ENCODE measurements around the gene CDYL.

Gene CDYL

DNA sequence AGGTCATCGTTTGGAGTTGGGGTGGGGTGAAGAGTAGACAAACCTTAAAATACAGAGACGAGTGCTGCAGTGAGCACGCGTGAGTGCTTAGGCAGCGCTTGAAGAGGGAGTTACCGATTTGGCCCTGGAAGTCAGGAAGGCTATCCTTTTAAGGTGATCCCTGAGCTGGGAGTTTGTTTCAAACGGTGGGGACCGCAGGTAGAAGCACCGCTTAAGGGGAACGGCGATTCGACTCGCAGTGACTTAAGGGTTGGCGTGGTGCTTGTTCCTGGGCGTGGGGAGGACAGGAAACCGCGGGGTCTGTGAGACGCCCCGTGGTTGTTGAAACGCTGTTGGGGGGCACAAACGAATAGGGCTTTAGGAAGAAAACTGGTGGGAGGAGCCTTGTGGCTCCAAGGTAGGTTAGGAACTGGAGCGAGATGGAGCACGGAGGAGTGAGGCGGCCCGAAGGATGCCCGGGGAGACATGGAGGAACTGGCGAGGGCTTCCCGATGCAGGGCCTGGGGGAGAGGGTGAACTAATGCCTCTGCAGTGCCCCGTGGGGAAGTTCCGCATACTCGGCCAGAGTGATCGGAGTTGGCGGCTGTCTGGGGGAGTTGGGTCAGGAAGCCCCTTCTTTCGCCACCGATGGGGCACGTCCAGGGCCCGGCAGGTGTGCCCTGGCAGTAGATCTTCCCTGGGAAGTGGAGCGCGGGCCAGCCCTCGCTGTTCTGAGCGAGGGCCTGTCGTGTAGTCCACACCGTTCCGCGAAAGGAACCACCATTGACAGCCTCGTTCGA is 1.3 kb upstream of the CDYL start:
- no peak for DNase-seq

DNA sequence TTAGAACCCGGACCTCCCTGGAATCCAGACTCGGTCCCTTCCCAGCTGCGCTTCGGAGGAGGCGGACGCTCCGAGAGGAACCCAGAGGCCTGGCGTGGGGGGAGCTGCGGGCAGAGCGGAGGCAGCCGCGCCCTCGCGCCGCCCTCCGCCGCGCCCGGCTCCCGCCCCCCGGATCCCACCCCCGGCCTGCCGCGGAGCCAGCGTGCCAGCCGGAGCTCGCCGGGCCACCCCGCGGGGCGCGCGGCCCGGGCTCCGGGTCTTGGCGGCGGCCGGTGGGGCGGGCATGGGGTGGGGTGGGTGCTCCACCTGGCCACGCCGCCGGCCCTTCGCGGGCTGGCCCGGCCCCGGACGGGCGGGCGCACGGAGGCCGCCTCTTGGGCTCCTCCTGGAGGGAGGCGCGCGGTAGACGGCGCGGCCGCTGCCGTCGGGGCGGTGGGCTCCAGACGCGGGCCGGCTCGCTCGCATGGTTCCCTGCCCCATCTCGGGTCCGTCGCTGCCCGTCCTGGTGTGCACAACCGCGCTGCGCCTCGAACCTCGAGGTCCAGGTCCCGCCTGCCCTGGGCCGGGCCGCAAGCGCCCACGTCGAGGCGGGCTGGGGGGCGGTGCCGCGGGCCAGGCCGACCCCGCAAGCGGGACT is 592 bp upstream of the CDYL start:
- no peak for DNase-seq

DNA sequence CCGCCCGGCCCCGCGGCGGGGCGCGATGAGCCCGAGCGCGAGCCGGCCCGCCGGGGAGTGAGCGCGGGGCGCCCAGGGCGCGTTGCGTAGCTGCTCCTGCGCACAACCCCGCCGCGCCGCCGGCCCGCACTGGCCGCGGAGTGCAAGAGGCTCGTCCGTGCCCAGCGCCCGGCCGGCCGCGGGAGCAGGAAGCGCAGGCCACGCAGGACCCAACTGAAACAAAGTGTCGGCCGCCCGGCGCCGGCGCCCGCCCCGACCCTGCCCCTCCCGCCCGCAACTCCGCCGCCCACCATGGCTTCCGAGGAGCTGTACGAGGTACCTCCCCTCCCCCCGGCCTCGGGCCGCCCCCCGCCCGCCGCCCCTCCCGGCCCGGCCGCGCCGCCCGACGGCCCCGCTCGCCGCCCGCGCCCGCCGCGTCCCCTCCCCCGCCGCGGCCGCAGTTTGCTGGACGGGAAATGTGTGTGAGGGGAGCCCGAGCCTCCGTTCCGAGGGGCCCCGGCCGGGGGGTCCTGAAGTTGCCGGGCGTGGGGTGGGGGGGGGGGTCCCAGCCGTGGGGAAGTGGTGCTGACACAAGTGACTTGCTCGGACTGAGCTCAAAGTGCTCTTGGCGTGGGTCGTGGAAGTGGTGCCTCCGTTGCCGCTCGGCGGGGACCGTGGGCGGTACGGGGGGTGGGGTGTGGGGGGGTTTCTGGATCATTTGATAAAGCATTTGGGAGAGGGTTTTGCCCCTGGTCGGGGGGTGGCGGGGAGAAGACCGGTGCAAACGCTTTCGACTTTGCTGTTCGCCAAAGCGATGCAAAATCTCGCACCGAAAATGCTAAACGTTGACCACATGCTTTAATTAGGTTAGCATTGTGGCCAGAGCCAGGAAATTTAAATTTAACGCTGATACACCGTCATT is 539 bp downstream of the CDYL start:
- no peak for DNase-seq

- no peak for DNase-seq
Observed at GRCh38 chr6:4777394-4777935, 1.3 kb downstream of the CDYL start.

DNA sequence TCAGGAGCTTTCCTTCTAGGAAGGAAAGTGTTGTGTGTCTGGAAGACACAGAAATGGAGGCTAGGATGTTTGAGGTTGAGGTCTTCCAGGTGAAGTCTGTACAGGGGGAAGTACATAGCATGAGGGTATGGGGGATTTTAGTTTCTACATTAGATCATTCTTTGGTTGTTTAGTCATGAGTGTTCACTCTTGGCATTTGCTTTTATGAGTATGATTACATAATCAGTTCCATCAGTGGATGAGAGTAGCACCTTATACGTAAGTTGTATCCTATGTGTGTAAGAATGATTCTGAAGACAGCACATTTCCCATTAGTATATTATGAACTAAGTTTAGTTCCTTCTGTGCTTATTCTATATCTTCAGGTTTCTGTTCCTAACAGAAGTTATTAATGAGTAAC is 1.9 kb downstream of the CDYL start:
- DNase-seq = no peak

DNA sequence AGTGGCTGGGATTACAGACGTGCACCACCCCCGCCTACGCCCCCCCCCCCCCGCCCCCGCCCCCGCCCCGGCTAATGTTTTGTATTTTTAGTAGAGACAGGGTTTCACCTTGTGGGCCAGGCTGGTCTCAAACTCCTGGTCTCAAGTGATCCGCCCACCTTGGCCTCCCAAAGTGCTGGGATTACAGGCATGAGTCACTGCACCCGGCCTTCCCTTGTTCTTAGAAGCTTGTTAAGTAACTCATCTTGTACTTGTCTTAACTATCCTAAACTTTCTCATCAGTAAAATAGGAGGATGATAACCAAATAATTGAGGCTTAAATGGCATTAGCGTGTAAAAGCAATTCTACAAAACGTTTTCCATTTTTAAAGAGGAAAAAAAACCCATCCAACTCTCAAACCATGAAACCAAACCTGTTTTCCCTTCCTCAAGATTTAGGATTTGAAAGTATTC is 4.2 kb downstream of the CDYL start:
- DNase-seq = no peak

DNA sequence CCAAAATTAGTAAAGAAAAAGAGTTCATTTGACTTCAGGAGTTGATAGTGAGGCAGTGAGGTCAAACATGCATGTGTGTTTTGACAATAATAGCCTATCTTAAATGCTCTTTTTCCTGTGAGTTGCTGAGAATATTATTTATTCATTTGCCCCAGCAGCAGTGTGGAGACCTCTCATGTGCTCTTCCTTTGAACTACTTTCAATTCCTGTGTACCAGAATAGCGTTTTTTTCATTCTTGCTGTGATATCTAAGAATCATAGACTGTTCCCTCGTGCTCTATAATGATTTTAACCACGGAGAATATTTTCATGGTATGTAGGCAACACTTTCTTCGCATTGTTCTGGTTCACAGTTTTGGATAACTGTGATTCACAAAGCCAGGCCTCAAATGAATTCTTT is 5.2 kb downstream of the CDYL start:
- no peak for DNase-seq

DNA sequence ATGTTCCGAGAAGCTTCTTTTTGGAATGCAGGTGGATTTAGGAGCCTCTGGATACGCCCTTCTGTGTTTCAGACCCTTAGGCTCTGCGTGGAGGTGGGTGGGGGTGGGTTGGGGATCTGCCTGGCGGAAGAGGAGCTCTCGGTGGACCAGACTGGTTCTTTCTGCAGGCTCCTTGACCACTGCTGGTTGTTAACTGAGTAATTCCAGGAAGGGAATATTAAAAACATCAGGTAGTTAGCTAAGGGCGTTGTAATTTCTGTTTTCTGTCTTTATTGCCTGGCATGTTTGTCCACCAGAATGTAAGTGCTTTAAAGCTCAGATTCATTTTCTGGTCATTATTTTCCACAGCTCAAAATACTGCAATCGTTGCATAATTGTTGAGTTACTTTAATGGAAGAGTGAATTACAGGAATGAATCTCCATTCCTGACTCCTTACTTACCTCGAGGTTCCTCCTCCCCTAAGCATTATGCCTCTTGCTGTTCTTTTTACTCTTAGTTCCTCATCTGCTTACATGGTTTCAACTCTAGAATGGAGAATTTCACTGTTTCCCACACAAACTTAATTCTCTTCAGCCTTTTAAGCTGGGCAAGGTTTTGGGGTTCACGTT is 5.9 kb downstream of the CDYL start:
- no peak for DNase-seq

DNA sequence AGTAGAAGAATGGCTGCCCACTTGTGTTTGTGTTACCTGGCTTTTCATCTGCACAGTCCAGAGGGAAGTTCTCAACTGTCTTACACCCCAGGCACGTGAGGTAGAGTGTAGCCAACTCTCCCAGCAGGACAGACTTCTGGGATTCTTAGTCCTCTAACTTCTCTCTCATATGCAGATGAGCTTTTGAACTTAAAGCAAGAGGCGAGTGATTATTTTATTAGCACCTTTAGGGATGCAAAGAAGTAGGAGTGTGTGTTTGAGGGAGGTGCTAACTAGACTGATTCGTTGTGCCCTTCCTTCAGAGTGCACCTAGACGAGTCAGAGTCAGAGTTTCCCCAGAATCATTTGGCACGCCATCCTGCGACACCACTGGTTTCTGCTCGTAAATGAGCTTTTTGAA is 10.8 kb downstream of the CDYL start:
- DNase-seq = no peak

DNA sequence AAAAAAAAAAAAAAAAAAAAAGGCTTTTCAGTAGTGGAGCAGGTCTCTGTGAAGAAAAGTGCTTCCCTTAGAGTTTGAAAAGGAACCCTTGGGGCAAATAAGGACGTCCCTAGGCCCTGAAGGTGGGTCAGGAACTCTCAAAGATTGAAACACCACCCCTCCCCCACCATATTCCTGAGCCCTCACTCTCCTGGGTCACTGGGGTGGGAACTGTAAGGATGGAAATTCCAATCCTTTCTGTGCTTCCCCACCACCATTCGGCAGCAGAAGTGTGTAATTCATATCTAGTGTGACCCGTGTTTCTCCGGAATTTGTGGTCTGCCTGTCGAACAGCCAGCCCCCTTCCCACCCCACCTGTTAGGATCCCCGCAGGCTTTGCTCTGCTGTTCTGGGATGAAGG is 12.3 kb downstream of the CDYL start:
- DNase-seq = no peak

GRCh38 chr6:4788953-4789584 is 12.9 kb downstream of the CDYL start:
- no peak for DNase-seq

GRCh38 chr6:4790158-4790899 is 14.1 kb downstream of the CDYL start:
- DNase-seq = no peak

DNA sequence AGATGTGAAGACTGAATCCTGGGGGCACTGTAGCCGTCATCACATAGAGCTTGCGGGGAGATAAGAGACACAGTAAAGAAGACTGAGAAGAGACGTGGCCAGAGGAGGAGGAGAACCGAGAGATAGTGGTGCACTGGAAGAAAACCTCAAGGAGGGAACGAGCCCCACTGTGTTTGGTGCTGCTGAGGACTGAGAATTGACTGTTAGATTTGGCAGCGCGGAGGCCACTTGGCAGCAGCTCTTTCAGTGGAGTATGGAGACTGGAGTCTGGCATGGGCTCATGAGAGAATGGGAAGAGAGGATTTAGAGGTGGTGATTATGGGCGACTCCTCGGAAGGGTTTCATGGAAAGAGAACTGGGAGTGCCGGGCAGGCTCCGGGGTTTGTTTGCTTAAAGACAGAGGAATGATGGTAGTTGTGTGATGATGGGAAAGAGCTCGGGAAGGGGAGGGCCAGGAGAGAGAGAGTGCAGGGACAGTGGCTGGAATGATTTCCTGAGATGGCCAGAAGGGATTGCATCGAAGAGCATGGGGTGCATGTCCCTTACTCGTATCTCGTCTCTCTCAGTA is 18.0 kb downstream of the CDYL start:
- no peak for DNase-seq

DNA sequence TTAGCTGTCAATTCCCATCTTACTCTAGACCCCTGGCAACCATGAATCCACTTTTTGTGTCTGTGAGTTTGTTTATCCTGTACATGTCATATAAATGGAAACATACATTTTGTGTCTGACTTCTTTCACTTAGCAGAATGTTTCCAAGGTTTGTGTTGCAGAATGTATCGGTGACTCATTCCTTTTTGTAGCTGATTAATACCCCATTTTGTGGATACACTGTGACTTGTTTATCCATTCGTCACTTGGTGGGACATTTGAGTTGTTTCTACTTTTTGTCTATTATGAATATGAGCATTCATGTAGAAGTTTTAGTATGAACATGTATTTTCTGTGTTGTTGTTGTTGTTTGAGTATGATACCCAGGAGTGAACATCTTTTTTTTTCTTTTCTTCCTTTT is 21.4 kb downstream of the CDYL start:
- no peak for DNase-seq

DNA sequence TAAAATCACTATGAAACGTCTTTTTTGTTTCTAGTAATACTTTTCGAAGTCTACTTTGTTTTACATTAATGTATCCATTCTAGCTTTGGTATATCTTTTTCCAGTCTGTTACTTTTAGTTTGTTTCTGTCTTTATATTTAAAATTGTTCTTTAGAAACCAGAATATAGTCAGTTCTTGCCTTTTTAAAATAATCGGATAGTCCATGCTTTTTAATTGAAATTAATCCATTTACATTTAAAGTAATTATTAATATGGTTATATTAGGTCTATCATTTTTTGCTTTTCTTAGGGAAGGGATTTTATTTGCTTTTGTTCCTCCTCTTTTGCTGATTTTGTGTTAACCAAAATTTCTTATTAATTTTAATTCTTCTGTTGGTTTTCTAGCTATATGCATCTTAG is 23.7 kb downstream of the CDYL start:
- no peak for DNase-seq

GRCh38 chr6:4800662-4801061 is 24.5 kb downstream of the CDYL start:
- no peak for DNase-seq

- DNase-seq = no peak
Observed at GRCh38 chr6:4801491-4802110, 25.4 kb downstream of the CDYL start.

DNA sequence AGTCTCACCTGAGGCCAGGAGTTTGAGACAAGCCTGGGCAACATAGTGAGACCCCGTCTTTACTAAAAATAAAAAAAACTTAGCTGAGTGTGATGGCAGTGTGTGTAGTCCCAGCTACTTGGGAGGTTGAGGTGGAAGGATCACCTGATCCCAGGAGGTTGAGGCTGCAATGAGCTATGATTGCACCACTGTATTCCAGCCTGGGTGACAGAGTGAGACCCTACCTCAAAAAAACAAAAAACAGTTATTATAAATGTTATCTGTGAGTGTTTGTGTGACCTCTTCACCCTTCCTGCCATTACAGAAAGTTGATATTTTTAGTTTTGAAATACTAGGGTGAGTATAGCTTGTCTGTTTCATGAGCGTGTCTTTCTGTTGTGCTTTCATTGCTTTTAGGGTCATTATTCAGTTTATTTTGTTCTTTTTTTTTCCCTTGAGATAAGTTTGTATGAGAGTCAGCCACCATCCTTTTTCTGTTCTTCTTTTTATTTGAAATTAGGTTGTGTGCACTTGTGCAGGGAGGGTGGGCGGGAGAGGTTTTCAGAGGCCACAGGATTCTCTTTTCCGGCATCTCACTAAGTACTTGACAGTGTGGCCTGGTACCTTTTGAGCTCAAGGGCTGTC is 26.2 kb downstream of the CDYL start:
- DNase-seq = no peak

DNA sequence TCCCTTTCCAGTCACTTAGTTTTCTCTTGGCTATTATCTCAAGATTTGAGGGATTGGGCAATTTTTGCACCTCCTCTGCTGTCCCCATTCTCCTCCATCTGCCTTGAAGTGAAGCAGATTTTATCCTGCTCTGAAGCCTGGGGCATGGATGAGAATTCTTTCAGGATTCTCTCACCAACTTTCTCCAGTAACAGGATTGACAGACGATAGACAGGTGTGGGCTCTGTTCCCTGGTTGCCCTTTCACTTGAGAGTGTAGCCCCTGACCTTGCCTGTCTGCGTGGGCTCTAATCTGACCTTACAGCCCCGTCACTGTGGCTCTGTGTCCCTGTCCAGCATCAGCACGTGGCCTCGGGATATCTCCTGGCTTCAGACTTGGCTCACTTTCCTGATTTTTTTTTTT is 27.1 kb downstream of the CDYL start:
- no peak for DNase-seq

DNA sequence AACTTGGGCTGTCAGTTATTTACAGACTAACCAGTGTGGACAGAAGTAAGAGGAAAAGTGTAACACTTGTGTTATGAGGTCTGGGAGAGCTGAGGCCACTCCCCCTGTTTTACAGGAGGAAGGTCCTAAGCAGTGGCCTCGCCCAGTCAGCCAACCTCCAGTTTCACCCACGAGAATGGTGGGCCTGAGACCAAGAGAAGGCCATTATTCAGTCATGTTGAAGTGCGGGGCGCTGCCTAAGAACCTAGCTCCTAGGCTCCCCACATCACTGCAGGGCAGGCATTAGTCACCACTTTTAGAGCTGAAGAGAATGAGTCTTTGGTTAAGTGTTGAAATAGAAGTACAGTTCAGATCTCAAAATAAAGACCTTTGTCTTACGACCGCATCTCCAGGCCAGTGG is 27.9 kb downstream of the CDYL start:
- DNase-seq = no peak
